Testis (tissue), 2 donors: ENCODE data around the gene CAVIN2.

Source experiments
- CTCF ChIP-seq, 3 experiments: fragments of 450-650 bp in 2 of 3; fragments of 200-600 bp in 1 of 3; sonication (generic) in 1 of 3; IDR thresholded peaks; one replicate each; pipeline ENCODE4 v1.5.1; 2016 to 2019; ENCODE audit warnings: antibody characterized with exemption in 3 of 3, mild to moderate bottlenecking in 2 of 3, moderate library complexity in 1 of 3
- POLR2A ChIP-seq: fragments of 450-650 bp; IDR thresholded peaks from one replicate; pipeline ENCODE4 v1.6.1; 2017; ENCODE audit warnings: antibody characterized with exemption, mild to moderate bottlenecking, moderate library complexity

GRCh38 chr2:191875859-191876258 lies 29.0 kb upstream of the CAVIN2 start:
- TF ChIP-seq CTCF (IDR thresholded peaks at IDR 0.05), result no peak
- TF ChIP-seq POLR2A, result no peak
